ENCODE data around the gene UNC50.

GRCh38 chr2:98577313-98577712 is 31.1 kb upstream of the UNC50 start:
- TF ChIP-seq CTCF (IDR thresholded peaks at IDR 0.05; ENCODE audit: low read length) (peak; percentile 8; the same call in 1 of the 2 replicates), EZH2 (optimal IDR thresholded peaks at IDR 0.05; ENCODE audit: low read depth, low read length) (no peak)
